Measurements from ENCODE around the gene UBXN7.
"Not testable (repeated sequence)": the region's sequence is repeated elsewhere in the genome, so short reads cannot be mapped to it uniquely, and the experiment has no call there.

UBXN7 gene, protein sequence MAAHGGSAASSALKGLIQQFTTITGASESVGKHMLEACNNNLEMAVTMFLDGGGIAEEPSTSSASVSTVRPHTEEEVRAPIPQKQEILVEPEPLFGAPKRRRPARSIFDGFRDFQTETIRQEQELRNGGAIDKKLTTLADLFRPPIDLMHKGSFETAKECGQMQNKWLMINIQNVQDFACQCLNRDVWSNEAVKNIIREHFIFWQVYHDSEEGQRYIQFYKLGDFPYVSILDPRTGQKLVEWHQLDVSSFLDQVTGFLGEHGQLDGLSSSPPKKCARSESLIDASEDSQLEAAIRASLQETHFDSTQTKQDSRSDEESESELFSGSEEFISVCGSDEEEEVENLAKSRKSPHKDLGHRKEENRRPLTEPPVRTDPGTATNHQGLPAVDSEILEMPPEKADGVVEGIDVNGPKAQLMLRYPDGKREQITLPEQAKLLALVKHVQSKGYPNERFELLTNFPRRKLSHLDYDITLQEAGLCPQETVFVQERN

DNA sequence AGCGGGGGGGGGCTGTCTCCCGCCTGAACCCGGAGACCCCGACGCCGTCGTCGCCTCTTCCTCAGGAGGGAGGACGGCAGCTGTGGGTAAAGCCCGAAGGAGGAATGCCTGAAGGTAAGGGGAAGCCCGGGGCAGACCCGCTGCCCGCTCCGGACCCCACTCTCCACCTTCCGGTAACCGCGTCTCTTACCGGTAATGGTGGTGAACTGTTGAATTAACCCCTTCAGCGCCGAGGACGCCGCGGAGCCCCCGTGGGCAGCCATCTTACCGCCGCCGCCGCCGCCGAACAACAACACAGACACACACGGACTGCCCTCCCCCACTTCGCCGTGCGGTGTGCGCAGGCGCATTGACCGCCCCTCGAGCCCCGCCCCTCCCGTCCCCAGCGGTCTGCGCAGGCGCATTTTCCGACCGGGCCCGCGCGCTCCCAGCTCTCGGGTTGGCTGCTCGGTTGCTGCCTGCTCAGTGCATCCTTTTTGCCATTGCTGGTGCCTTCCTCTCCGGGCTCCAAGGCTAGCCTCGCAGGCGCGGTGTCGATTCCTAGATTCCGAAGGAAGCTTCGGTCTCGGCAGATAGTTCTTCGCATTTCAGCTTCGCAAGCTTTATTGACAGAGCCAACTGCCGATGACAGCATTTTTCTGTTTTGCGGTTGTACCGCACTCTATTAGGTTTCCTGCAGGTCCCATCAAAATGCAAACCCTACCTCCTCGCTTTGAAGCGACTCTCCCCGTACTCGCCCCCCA lies at the start of gene UBXN7:
Gene UBXN7 (minus strand): TSS at position 291 of the 743 bp plus-strand sequence. CDS start 28 bp downstream, at position 263.
- DNase-seq, result peak; percentile 87

DNA sequence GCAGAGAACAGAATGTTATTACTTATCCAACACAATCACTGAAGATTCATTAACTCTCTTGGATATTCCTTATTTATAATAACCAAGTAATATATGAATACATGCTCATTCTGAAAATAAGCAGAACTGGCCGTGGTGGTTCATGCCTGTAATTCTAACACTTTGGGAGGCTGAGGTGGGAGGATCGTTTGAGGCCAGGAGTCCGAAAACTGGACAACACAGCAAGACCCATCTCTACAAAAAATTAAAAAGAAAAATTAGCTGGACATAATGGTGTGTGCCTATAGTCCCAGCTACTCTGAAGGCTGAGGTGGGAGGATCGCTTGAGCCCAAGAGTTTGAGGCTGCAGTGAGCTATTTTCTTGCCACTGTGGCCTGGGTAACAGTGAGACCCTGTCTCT lies 45.5 kb upstream of the UBXN7 start:
- no peak for DNase-seq

- DNase-seq, result no peak
Observed at GRCh38 chr3:196472286-196472685, 40.1 kb upstream of the UBXN7 start.

GRCh38 chr3:196471551-196471950 lies 39.3 kb upstream of the UBXN7 start:
- no peak for DNase-seq

GRCh38 chr3:196470182-196470581 lies 38.0 kb upstream of the UBXN7 start:
- not testable (repeated sequence) for DNase-seq

DNA sequence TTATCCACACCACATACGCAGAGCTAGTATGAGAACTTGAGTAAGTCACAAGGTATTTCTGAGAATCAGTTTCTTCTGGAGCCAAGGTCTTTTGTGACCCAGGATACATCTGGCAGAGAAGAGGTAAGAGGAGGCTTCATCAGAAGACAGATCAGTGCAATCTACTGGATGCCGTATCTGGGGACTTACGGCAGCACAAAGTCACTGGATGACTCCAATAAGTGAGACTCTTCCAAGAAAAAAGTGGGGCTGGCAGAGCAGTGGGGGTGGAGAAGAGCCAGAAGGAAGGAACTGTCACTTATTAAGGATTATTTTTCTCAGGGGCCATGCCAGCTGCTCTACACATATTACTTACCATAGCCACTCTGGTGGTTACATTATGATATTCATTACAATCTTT lies 31.6 kb upstream of the UBXN7 start:
- DNase-seq, result no peak

DNA sequence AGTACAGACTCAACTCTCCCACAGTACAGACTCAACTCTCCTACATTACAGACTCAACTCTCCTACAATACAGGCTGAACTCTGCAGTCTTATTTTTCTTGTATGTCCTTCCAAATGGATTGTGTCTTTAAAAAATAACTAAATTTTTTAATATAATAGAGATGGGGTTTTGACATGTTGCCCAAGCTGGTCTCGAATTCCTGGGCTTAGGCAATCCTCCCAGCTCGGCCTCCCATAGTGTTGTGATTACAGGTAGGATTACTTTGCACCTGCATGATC lies 31.2 kb upstream of the UBXN7 start:
- DNase-seq, result no peak

DNA sequence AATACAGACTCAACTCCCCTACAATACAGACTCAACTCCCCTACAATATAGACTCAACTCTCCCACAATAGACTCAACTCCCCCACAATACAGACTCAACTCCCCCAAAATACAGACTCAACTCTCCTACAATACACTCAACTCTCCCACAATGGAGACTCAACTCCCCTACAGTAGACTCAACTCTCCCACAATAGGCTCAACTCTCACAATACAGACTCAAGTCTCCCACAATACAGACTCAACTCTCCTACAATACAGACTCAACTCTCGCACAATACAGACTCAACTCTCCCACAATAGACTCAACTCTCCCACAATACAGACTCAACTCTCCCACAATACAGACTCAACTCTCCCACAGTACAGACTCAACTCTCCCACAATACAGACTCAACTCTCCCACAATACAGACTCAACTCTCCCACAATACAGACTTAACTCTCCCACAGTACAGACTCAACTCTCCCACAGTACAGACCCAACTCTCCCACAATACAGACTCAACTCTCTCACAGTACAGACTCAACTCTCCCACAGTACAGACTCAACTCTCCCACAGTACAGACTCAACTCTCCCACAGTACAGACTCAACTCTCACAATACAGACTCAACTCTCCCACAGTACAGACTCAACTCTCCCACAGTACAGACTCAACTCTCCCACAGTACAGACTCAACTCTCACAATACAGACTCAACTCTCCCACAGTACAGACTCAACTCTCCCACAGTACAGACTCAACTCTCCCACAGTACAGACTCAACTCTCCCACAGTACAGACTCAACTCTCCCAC lies 30.7 kb upstream of the UBXN7 start:
- DNase-seq, result not testable (repeated sequence)

GRCh38 chr3:196458063-196458462 lies 25.8 kb upstream of the UBXN7 start:
- DNase-seq, result no peak

- DNase-seq, result not testable (repeated sequence)
Observed at GRCh38 chr3:196457470-196457869, 25.2 kb upstream of the UBXN7 start.

GRCh38 chr3:196454935-196455334 lies 22.7 kb upstream of the UBXN7 start:
- DNase-seq, result no peak

DNA sequence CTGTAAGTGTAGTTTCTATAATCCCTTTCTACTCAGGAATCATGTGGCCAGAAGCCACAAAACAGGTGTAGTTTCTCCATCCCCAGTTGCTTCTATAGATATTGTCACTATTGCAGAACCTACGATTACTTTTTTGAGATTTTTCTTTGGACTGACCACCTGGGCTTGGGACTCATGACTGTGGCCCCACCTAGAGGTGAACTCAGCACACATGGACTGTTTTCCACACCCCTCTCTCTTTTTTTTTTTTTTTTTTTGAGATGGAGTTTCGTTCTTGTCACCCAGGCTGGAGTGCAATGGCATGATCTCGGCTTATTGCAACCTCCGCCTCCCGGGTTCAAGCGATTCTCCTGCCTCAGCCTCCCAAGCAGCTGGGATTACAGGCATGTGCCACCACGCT lies 13.2 kb upstream of the UBXN7 start:
- DNase-seq, result not testable (repeated sequence)

DNA sequence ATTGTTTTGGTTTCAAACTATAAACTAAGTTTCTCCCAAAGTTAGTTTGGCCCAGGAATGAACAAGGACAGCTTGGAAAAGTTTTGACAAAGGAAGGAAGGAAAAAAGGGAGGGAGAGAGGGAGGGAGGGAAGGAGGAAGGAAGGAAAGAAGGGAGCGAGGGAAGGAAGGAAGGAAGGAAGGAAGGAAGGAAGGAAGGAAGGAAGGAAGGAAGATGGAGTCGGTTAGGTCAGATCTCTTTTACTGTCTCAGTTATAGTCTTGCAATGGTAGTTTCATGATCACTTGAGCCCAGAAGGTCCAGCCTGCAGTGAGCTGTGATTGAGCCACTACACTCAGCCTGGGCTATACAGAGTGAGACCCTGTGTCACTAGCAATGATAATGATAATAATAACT lies 12.3 kb upstream of the UBXN7 start:
- DNase-seq, result no peak

DNA sequence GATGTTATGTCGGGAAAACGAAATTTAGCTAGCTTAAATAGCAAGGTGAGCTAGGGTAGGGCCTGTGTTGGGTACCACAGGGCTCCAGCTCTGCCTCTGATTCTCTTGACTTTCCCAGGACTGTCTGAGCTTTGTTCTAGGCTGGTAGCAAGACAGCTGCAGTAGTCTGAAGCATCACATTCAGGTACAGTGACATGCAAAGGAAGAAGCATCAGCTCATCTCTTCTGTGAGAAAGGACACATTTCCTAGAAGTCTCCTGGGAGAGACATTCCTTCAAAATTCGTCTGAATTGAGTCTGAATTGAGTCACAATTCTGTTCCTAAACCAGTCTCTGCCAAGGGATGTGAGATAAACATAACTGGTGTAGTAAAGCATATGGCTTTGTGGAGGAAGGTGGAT lies 8.5 kb upstream of the UBXN7 start:
- DNase-seq, result no peak

- no peak for DNase-seq
Observed at GRCh38 chr3:196440041-196440537, 7.9 kb upstream of the UBXN7 start.

DNA sequence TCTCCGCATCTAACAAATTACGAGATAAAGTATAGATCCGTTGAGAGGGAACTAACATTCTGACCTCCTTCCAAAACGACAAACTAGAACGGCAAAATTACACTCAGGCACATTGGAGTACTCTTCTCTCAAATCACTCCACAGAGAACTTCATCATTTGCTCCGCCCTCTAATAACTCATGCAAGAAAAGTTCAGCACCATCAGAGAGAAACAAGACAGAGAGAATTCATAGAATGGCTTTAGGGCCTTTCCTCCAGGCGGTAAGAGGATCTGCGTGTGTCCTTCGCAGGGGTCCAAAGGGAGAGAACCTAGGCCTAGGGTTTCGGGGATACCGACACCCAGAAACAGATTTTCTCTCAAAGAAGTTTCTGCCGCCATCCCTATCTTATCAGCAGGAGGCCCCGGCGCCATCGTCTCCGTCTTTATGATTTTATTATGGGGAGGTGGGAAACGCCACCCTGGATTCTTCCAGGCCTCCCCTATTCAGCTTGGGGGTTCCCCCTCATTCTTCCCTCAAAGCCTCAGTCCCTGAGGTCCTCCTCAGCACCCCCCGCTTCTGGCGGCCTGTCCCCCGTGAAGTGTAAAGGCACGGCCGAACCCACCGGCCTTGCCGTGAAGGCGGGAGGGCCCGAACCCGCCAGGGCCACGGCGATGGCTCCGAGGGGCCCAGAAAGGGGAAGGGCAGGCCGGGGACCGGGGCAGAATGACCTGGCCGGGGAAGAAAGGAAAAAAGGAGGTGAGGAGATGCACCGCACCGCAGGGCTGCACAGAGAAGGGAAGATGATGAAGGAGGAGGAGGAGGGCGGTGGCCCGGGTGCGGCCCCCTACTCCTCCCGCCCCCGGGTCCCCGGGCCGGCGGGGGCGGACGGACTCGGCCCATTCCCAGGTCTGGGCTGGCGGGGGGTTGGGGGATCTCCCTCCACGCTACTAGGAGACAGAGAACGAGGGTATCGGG lies 768 bp downstream of the UBXN7 start:
- no peak for DNase-seq

DNA sequence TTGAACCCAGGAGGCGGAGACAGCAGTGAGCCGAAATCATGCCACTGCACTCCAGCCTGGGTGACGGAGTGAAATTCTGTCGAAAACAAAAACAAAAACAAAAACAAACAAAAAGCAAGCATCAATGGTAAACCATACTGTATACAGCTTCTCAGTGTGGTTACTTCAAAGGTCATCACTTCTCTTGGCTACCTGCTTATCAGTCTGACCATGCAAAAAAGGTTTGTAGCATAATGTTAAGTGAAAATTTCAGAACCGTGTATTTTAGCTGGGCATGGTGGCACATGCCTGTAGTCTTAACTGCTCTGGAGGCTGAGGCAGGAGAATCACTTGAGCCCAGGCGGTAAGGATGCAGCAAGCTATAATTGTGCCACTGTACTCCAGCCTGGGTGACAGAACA lies 4.2 kb downstream of the UBXN7 start:
- no peak for DNase-seq

- DNase-seq, result not testable (repeated sequence)
Observed at GRCh38 chr3:196424421-196424820, 7.8 kb downstream of the UBXN7 start.

GRCh38 chr3:196423044-196423781 lies 9.0 kb downstream of the UBXN7 start:
- DNase-seq, result peak; percentile 79

DNA sequence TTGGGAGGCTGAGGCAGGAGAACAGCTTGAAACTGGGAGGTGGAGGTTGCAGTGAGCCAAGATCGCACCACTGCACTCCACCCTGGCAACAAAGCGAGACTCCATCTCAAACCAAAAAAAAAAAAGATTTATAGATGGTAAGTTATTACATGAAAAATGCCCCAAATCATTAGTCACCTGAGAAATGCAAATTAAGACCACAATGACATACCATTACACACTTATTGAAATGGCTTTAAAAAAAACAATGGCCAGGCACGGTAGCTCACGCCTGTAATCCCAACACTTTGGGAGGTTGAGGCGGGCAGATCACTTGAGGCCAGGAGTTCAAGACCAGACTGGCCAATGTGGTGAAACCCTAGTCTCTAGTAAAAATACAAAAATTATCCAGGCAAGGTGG lies 10.6 kb downstream of the UBXN7 start:
- not testable (repeated sequence) for DNase-seq

DNA sequence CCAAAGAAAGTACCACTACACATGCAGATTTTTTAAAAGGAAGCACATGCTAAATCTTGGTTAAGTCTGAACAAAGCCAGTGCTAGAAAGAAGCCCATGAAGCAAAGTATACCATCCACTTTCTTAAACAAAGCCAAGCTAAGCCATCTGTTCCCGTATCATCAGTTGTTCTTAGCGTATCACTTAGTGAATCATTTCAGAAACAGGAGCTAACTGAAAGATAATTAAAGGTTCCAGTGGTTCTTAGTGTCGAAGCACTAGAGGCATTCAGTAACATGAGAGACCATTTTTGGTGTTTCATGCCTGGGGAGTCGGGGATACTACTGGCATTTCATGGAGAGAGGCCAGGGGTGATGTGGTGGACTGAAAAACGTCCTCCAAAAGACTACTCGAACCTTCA lies 12.8 kb downstream of the UBXN7 start:
- DNase-seq, result no peak

All from NCI-H2029 (cell line).